Measurements from ENCODE around the gene ZNF511.
A peak's percentile ranks its signal among the peaks of the same experiment; 100 is the strongest.

Gene ZNF511

GRCh38 chr10:133293810-133294119, 14.9 kb upstream of the ZNF511 start:
- no peak for DNase-seq

DNA sequence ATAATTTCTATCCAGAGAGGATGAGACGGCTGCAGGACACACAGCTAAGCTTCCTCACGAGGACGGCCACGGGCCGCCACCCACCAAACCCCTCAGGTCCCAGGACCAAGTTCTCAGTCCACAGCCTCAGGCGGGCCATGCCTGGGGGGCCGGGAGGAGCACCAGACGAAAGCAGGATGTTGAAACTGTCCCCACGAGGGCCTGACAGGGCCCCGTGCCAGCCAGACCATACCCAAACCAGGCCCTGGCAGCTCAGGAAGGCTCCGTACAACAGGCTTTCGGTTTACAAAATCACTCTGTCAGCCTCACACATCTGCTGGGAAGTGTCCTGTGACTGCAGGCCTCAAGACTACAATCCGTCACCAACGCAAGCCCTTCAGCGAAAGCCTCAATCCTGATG, 14.5 kb upstream of the ZNF511 start:
- DNase-seq, result no peak

- no peak for DNase-seq
Measured at GRCh38 chr10:133295426-133296320, 13.0 kb upstream of the ZNF511 start.

DNA sequence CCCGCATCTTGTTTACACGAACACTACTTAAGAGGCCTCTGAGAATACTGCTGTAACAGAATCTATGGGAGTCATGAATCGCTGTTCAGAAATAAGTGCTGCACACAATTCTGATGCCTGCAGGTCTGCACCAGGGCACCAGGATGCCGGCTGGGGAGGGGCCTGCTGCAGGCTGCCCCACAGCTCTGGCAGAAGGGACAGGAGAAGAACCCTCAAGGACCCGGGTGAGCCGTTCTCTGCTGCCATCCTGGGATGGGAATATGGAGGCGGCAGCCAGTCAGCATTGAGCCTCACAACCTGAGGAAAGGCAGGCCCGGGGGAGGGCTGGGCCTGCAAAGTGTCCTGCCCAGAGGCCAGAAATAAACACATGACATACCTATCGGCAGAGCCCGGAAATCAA, 11.2 kb upstream of the ZNF511 start:
- DNase-seq, result no peak

- no peak for DNase-seq
Measured at GRCh38 chr10:133298466-133298865, 10.2 kb upstream of the ZNF511 start.

DNA sequence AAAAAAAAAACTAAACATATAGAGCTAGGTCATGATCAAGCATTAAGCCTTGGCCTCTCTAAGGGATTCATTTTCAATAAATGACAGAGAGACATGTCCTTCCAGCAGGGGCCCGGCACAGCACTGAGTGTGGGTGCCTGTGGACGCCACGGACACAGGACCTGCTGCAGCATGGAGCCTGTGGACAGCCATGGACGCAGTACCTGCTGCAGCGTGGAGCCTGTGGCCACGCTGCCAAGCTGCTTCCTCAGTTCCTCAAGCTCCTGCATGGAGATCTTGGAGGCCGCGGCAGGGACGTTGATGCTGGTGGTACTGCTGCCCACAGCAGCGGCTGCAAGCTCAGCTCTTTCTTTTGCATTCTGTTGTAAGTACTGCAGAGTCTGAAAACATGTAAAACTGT, 9.5 kb upstream of the ZNF511 start:
- no peak for DNase-seq

DNA sequence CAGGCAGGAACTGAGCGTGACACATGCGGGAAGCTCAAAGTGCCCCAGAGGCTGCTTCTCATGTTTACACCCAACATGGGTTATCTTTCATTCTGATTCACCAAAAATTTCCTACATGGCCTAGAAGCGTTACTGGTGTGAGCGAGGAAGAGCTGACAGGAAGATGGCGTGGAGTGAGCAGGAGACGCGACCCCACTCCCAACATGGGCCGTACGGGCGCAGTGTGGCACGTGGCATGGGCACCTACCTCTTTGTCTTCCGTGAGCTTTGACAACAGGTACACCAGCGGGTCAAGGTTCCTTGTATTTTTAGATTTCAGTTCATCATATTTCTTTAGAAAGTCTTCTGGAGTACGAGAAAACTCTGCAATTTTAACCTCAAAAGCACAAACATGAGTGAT, 9.0 kb upstream of the ZNF511 start:
- no peak for DNase-seq

DNA sequence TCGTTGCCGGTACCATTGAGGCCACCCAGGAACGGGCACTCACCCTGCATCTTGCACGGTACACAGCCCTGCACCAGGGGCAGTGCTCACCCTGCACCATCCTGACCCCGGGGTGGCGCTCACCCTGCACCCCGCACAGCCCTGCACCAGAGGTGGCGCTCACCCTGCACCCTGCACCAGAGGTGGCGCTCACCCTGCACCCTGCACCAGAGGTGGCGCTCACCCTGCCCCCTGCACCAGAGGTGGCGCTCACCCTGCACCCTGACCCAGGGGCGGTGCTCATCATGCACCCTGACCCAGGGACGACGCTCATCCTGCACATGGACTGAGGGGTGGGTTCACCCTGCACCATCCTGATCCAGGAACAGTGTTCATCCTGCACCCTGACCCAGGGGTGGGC, 6.5 kb upstream of the ZNF511 start:
- no peak for DNase-seq

DNA sequence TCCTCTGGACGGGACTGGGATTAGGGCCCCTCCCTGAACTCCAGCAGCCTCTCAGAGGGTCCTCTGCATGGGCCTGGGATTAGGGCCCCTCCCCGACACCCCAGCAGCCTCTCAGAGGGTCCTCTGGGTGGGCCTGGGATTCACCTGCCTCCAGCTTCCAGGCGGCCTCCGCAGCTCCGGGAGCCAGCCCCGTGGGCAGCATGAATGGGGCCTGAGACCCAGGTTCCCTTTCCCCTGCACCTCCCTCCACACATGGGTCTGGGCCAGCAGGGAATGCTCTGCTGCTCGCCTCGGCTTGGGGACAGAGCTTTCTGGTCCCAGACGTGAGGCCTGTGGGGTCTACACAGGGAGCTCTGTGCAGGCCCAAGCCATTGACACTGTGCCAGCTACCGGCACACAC, 5.5 kb upstream of the ZNF511 start:
- no peak for DNase-seq

DNA sequence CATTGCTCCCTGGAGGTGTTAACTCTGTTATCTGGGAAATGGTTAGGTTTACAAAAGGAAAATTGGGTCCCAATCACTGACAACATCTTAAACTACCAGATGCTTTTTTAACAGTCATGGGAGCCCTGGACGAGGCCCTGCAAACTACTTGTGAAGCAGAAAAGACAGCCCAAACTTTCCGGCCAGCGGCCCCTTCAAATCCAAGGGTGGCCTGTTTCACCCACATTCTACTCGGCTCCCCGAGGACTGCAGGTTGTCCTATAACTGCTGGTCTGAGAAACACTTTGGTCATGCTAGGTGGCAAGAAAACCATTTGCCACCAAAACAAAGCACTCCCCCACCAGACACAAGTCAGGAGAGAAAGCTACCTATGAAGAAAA, 2.6 kb upstream of the ZNF511 start:
- no peak for DNase-seq

DNA sequence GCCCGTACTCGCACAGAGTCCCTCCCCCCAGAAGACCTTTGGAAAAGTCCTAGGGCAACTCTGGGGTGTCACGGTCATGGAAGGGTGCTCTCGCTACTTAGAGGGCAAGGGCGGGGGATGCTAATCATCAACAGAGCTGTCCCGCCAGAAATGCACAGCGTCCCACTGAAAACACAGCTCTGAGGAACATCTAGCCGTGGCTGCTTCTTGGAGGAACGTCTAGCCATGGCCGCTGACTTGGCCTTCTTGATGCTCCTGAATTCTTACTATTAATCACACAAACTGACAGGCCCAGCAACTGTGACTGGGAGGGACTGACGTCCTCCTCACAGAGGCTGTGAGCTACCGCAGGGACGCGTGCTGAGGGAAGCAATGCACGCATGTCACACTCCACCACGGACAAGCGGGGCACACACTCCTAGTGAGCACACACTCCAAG, 1.8 kb upstream of the ZNF511 start:
- DNase-seq, result no peak

DNA sequence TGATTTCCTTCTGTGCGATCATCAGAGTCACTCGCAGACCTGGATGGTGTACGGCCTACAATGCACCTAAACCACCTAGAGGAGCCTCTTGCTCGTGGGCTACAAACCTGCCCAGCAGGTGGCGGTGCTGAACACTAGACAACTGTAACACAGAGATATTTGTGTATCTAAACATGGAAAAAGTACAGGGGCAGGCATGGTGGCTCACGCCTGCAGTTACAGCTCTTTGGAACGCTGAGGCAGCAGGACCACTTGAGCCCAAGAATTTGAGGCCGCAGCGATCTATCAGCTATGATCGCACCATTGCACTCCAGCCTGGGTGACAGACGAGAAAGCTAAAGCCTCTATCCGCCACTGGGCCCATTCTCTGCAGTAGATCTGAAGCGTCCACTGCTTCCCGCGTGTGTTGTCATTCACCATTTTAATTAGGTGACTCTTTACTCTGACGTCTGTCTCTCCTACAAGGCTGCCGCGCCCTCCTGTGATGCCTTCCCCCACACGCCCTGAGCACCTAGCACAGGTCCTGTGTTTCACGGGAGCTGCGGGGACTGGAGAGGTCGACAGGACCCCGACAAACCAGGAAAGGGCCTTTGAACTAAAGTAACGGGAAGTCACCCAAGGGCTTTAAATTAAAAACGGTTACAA, 816 bp upstream of the ZNF511 start:
- peak; percentile 90 for DNase-seq

- DNase-seq, result peak; percentile 88
Measured at GRCh38 chr10:133309100-133309719, 496 bp downstream of the ZNF511 start.

DNA sequence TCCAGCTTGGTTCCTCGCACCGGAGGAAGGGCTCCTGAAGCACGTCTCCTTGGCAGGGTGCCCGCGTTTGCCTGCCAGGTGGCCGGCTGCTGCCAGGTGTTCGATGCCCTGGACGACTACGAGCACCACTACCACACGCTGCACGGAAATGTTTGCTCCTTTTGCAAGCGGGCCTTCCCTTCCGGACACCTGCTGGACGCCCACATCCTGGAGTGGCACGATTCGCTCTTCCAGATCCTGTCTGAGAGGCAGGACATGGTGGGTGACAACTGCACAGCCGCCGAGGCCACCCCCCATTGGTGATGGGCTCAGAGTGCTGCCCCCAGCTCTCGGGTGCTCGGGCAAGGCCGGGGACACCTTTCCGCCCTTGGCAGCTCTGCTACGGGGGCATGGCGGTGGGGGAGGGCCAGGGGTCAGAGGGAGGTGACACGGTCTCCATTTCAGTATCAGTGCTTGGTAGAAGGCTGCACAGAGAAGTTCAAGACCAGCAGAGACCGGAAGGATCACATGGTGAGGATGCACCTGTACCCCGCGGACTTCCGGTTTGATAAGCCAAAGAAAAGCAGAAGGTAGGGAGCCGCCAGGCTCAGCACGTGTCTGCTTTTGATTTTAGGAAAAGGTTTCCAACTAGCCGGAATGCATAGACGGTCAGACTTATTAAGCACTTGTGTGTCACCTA, 1.1 kb downstream of the ZNF511 start:
- DNase-seq, result no peak

DNA sequence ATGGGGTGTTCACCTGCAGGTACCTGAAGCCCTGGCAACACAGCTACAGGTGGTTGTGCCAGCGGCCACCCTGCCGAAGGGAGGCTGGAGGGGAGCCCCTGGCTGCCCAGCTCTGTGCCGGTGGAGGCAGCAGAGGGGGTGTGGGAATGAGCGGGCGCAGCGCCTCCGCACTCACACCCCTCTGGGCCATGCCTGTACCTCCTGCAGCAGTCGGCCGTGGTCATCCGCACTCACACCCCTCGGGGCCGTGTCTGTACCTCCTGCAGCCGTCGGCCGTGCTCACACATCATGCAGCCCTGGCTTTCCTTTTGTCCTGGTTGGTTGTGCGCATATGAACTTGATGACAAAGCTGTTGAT, 1.7 kb downstream of the ZNF511 start:
- DNase-seq, result no peak

DNA sequence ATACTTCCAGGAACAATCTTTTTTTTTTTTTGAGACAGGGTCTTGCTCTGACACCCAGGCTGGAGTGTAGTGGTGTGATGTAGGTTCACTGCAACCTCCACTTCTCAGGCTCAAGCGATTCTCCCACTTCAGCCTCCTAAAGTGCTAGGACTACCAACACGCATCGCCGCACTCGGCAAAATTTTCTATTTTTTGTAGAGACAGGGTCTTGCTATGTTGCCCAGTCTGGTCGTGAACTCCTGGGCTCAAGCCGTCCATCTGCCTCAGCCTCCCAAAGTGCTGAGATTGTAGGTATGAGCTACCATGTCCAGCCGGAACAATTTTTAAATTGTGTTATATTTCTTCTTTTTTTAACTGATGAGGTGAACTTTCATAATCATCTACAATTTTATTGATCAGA, 2.1 kb downstream of the ZNF511 start:
- DNase-seq, result no peak

DNA sequence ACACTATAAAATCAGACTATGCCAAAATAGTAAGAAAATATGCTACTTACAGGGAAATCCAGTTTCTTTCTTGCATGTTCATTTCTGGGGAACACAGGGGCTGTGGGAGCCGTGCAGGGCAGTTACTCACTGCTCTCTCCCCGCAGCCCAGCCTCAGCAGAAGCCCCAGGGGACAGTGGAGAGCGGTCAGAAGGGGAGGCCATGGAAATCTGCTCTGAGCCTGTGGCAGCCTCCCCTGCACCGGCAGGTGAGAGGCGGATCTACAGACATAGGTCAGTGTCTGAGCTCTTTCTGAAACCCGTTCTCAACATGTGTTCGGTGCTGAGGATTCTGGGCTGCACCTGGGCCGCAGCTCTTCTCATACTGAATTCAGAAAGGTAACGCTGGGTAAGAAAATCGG, 2.9 kb downstream of the ZNF511 start:
- DNase-seq, result no peak

- DNase-seq, result no peak
Measured at GRCh38 chr10:133312016-133312768, 3.5 kb downstream of the ZNF511 start.

- DNase-seq, result no peak
Measured at GRCh38 chr10:133312769-133313145, 4.0 kb downstream of the ZNF511 start.

- no peak for DNase-seq
Measured at GRCh38 chr10:133313192-133313591, 4.5 kb downstream of the ZNF511 start.

DNA sequence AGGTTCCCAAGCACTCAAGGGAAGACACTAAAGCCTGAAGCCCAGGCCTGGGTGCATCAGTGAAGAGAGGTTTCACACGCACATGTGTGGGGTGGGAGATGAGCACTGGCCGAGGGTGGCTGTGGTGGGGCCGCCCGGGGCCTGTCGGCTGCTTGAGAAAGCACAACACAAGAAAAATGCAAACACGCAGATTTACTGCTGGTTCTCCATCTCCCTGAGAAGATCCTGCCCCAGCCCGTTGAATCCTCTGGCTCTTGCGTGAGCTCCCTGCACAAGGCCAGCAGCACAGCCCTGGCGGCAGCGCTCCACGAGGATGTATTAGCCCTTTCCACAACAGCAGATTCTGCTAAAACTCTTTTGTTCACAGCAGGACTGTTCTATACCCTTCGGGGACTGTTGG, 6.2 kb downstream of the ZNF511 start:
- DNase-seq, result no peak

DNA sequence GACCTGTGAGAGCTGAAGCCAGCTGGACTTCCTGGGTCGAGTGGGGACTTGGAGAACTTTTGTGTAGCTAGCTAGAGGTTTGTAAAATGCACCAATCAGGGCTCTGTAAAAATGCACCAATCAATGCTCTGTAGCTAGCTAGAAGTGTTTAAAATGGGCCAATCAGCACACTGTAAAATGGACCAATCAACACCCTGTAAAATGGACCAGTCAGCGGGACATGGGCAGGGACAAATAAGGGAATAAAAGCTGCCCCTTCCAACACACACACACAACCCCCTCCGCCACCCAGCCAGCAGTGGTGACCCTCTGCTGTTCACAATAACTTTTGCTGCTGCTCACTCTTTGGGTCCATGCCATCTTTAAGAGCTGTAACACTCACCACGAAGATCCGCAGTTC, 7.1 kb downstream of the ZNF511 start:
- no peak for DNase-seq

GRCh38 chr10:133316266-133316665, 7.6 kb downstream of the ZNF511 start:
- no peak for DNase-seq

All from activated naive CD4-positive, alpha-beta T cell treated with anti-CD3 and anti-CD28 coated beads, Interleukin-2, amount 50 U/mL, for 16 hours (primary cell).